HL-60 (cell line): ENCODE measurements around the gene FBXW7.

ENCODE experiments used
- DNase-seq, 2 experiments: peaks; one replicate each; pipeline ENCODE4 v3.0.0-alpha.2; 2010 to 2020; ENCODE audit warnings: low read depth in 1 of 2, low spot score in 1 of 2
- H3K27ac ChIP-seq: fragments of 250-450 bp; sonication (Bioruptor Pico); replicated peaks from 2 replicates; pipeline ENCODE4 v1.5.1; 2020; ENCODE audit warnings: mild to moderate bottlenecking, moderate library complexity
- H3K27me3 ChIP-seq: fragments of 250-450 bp; sonication (Bioruptor Pico); 2 replicates; pipeline ENCODE4 v1.5.1; 2021; ENCODE audit warnings: mild to moderate bottlenecking, moderate library complexity; ENCODE audit not compliant: insufficient read depth, poor library complexity, severe bottlenecking
- H3K4me3 ChIP-seq: replicated peaks from 2 replicates; pipeline ENCODE4 v1.5.1; 2011; ENCODE audit warnings: mild to moderate bottlenecking, control low read depth, low read length; ENCODE audit not compliant: insufficient read depth
- CTCF ChIP-seq: IDR thresholded peaks from one replicate; pipeline ENCODE4 v1.5.1; 2011; ENCODE audit warnings: low read length, control low read depth, inconsistent platforms; ENCODE audit not compliant: insufficient read depth
- GABPA ChIP-seq: IDR thresholded peaks from 2 replicates; pipeline ENCODE4 v1.6.1; 2012; ENCODE audit warnings: low read depth
- POLR2AphosphoS5 ChIP-seq: IDR thresholded peaks from 2 replicates; pipeline ENCODE4 v1.6.1; 2012; ENCODE audit warnings: low read depth
- REST ChIP-seq: IDR thresholded peaks from 2 replicates; pipeline ENCODE4 v1.6.1; 2012; ENCODE audit warnings: low read depth; ENCODE audit not compliant: insufficient replicate concordance
- SPI1 ChIP-seq: IDR thresholded peaks from 2 replicates; pipeline ENCODE4 v1.6.1; 2012; ENCODE audit warnings: low read depth, mild to moderate bottlenecking, borderline replicate concordance

Gene FBXW7

GRCh38 chr4:152501846-152502536, 33.9 kb downstream of the FBXW7 start:
- H3K4me3 ChIP-seq = no peak overlapping the region
- no peaks in the 10 kb centered on the region for H3K27me3 ChIP-seq
- H3K27ac ChIP-seq = no peak overlapping the region
- TF ChIP-seq REST (no peak), GABPA (no peak), SPI1 (no peak), CTCF (no peak), POLR2AphosphoS5 (no peak)
- no peak for DNase-seq

GRCh38 chr4:152500800-152501434, 35.0 kb downstream of the FBXW7 start:
- TF ChIP-seq SPI1 (peak; percentile 48; the same call in 1 of the 2 replicates), POLR2AphosphoS5 (no peak), REST (no peak), CTCF (peak; percentile 47), GABPA (no peak)
- DNase-seq = peak; percentile 80
- no peak overlapping the region for H3K4me3 ChIP-seq
- H3K27me3 ChIP-seq = no peaks in the 10 kb centered on the region
- H3K27ac ChIP-seq = no peak overlapping the region

- Histone ChIP-seq H3K27ac (no peak overlapping the region), H3K4me3 (no peak overlapping the region), H3K27me3 (no peaks in the 10 kb centered on the region)
- no peak for DNase-seq
- TF ChIP-seq SPI1 (no peak), CTCF (no peak), REST (no peak)
These were observed 35.6 kb downstream of the FBXW7 start for GRCh38 chr4:152500275-152500674.
